K562 (cell line): ENCODE results near the gene DYNC2H1.

Experiments
- CCAR2 ChIP-seq: fragments of 200-400 bp; formaldehyde crosslinking; IDR thresholded peaks from 2 replicates; pipeline ENCODE4 v1.6.1; 2017; ENCODE audit warnings: mild to moderate bottlenecking, low read depth, low read length
- EP300 ChIP-seq: IDR thresholded peaks from 2 replicates; pipeline ENCODE4 v1.6.1; 2012; ENCODE audit warnings: low read length, improper control_type of control experiment
- HES1 ChIP-seq: fragments of 450-650 bp; IDR thresholded peaks from 2 replicates; pipeline ENCODE4 v1.6.1; 2016; ENCODE audit warnings: low read depth, mild to moderate bottlenecking, moderate library complexity
- L3MBTL2 ChIP-seq: fragments of 450-650 bp; IDR thresholded peaks from 2 replicates; pipeline ENCODE4 v1.6.1; 2016; ENCODE audit warnings: mild to moderate bottlenecking, moderate library complexity
- MAFK ChIP-seq: IDR thresholded peaks from 2 replicates; pipeline ENCODE4 v1.6.1; 2011; ENCODE audit warnings: low read length, improper control_type of control experiment
- MLX ChIP-seq, 2 experiments: fragments of 450-650 bp in 1 of 2; sonication (generic) in 1 of 2; formaldehyde crosslinking; conservative IDR thresholded peaks; 2 replicates each; pipeline versions ENCODE4 v1.4.0 to v1.8.1; 2020 to 2022; ENCODE audit warnings: mild to moderate bottlenecking in 1 of 2, missing genetic modification reagents in 1 of 2
- MTA1 ChIP-seq: fragments of 450-650 bp; IDR thresholded peaks from 2 replicates; pipeline ENCODE4 v1.6.1; 2017; ENCODE audit warnings: borderline replicate concordance
- POLR2AphosphoS5 ChIP-seq: IDR thresholded peaks from 2 replicates; pipeline ENCODE4 v1.6.1; 2011; ENCODE audit warnings: mild to moderate bottlenecking, low read depth, low read length, moderate library complexity; ENCODE audit not compliant: control insufficient read depth, insufficient read depth
- ZNF512 ChIP-seq: IDR thresholded peaks from 2 replicates; pipeline ENCODE4 v1.6.1; 2016; ENCODE audit warnings: missing genetic modification characterization, missing compliant biosample characterization
- ZNF592 ChIP-seq: fragments of 450-650 bp; IDR thresholded peaks from 2 replicates; pipeline ENCODE4 v1.6.1; 2017; ENCODE audit warnings: antibody characterized with exemption, mild to moderate bottlenecking

GRCh38 chr11:103202048-103202651 is 92.9 kb downstream of the DYNC2H1 start:
- TF ChIP-seq CCAR2 (no peak), MTA1 (no peak), ZNF512 (no peak), ZNF592 (no peak), MAFK (no peak), POLR2AphosphoS5 (no peak), HES1 (no peak), EP300 (no peak), MLX (CRISPR knock-in tag; conservative IDR thresholded peaks at IDR 0.05) (no peak), L3MBTL2 (no peak)
